ENCODE measurements around the gene ATXN1. TPM values are rescaled to one million over a fixed set of nuclear protein-coding genes. Genes with fewer than 3 reads are reported as not detected.

The ATXN1 gene
- total and polyA plus RNA-seq, 2 of the 13 experiments (the other 11 are each of a cell fraction or from before 2014, with no cell fraction given) = 20.7 to 39.5 TPM

GRCh38 chr6:16681260-16681873 is 79.9 kb downstream of the ATXN1 start (continued):
- TF ChIP-seq, protein P1, sequence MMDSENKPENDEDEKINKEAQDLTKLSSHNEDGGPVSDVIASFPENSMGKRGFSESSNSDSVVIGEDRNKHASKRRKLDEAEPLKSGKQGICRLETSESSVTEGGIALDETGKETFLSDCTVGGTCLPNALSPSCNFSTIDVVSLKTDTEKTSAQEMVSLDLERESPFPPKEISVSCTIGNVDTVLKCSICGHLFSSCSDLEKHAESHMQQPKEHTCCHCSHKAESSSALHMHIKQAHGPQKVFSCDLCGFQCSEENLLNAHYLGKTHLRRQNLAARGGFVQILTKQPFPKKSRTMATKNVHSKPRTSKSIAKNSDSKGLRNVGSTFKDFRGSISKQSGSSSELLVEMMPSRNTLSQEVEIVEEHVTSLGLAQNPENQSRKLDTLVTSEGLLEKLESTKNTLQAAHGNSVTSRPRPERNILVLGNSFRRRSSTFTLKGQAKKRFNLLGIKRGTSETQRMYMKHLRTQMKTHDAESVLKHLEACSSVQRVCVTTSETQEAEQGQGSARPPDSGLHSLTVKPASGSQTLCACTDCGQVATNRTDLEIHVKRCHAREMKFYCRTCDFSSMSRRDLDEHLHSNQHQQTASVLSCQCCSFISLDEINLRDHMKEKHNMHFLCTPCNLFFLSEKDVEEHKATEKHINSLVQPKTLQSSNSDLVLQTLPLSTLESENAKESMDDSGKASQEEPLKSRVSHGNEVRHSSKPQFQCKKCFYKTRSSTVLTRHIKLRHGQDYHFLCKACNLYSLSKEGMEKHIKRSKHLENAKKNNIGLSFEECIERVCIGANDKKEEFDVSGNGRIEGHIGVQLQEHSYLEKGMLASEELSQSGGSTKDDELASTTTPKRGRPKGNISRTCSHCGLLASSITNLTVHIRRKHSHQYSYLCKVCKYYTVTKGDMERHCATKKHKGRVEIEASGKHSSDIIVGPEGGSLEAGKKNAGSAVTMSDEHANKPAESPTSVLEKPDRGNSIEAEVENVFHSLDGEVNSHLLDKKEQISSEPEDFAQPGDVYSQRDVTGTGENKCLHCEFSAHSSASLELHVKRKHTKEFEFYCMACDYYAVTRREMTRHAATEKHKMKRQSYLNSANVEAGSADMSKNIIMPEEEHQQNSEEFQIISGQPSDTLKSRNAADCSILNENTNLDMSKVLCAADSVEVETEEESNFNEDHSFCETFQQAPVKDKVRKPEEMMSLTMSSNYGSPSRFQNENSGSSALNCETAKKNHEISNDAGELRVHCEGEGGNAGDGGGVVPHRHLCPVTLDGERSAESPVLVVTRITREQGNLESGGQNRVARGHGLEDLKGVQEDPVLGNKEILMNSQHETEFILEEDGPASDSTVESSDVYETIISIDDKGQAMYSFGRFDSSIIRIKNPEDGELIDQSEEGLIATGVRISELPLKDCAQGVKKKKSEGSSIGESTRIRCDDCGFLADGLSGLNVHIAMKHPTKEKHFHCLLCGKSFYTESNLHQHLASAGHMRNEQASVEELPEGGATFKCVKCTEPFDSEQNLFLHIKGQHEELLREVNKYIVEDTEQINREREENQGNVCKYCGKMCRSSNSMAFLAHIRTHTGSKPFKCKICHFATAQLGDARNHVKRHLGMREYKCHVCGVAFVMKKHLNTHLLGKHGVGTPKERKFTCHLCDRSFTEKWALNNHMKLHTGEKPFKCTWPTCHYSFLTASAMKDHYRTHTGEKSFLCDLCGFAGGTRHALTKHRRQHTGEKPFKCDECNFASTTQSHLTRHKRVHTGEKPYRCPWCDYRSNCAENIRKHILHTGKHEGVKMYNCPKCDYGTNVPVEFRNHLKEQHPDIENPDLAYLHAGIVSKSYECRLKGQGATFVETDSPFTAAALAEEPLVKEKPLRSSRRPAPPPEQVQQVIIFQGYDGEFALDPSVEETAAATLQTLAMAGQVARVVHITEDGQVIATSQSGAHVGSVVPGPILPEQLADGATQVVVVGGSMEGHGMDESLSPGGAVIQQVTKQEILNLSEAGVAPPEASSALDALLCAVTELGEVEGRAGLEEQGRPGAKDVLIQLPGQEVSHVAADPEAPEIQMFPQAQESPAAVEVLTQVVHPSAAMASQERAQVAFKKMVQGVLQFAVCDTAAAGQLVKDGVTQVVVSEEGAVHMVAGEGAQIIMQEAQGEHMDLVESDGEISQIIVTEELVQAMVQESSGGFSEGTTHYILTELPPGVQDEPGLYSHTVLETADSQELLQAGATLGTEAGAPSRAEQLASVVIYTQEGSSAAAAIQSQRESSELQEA (CRISPR knock-in tag; IDR thresholded peaks at IDR 0.05; ENCODE audit: not compliant biosample characterization) = no peak
- TF ChIP-seq ZFP82 (CRISPR knock-in tag; IDR thresholded peaks at IDR 0.05; ENCODE audit: borderline replicate concordance) = no peak
- TF ChIP-seq ZNF432 (CRISPR knock-in tag; IDR thresholded peaks at IDR 0.05; ENCODE audit: borderline replicate concordance) = no peak
- TF ChIP-seq MYNN (CRISPR knock-in tag; IDR thresholded peaks at IDR 0.05; ENCODE audit: low read depth) = no peak
- TF ChIP-seq, protein P2, sequence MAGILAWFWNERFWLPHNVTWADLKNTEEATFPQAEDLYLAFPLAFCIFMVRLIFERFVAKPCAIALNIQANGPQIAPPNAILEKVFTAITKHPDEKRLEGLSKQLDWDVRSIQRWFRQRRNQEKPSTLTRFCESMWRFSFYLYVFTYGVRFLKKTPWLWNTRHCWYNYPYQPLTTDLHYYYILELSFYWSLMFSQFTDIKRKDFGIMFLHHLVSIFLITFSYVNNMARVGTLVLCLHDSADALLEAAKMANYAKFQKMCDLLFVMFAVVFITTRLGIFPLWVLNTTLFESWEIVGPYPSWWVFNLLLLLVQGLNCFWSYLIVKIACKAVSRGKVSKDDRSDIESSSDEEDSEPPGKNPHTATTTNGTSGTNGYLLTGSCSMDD (CRISPR knock-in tag; IDR thresholded peaks at IDR 0.05) = no peak
- TF ChIP-seq KLF15 (CRISPR knock-in tag; IDR thresholded peaks at IDR 0.05; ENCODE audit: borderline replicate concordance) = no peak
- no peak for TF ChIP-seq ZBTB7B (CRISPR knock-in tag; IDR thresholded peaks at IDR 0.05)
- no peak for TF ChIP-seq ISX (CRISPR knock-in tag; conservative IDR thresholded peaks at IDR 0.05)
- TF ChIP-seq ZNF121 (CRISPR knock-in tag; IDR thresholded peaks at IDR 0.05) = no peak
- TF ChIP-seq, protein P3, sequence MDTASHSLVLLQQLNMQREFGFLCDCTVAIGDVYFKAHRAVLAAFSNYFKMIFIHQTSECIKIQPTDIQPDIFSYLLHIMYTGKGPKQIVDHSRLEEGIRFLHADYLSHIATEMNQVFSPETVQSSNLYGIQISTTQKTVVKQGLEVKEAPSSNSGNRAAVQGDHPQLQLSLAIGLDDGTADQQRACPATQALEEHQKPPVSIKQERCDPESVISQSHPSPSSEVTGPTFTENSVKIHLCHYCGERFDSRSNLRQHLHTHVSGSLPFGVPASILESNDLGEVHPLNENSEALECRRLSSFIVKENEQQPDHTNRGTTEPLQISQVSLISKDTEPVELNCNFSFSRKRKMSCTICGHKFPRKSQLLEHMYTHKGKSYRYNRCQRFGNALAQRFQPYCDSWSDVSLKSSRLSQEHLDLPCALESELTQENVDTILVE (CRISPR knock-in tag; IDR thresholded peaks at IDR 0.05) = no peak
- no peak for TF ChIP-seq ZBTB21 (CRISPR knock-in tag; IDR thresholded peaks at IDR 0.05)
- no peak for TF ChIP-seq ZFP1 (CRISPR knock-in tag; IDR thresholded peaks at IDR 0.05)
- no peak for TF ChIP-seq RNF2 (conservative IDR thresholded peaks at IDR 0.05; ENCODE audit: low read depth)
- TF ChIP-seq ZNF580 (CRISPR knock-in tag; IDR thresholded peaks at IDR 0.05; ENCODE audit: borderline replicate concordance, low read depth) = no peak
- TF ChIP-seq IRX3 (CRISPR knock-in tag; IDR thresholded peaks at IDR 0.05; ENCODE audit: borderline replicate concordance, low read depth) = no peak
- no peak for TF ChIP-seq ZNF251 (CRISPR knock-in tag; IDR thresholded peaks at IDR 0.05)
- TF ChIP-seq DPF2 (CRISPR knock-in tag; IDR thresholded peaks at IDR 0.05; ENCODE audit: borderline replicate concordance, low read depth) = no peak
- no peak for TF ChIP-seq TP53 (CRISPR knock-in tag; conservative IDR thresholded peaks at IDR 0.05)
- no peak for TF ChIP-seq ZNF496 (CRISPR knock-in tag; IDR thresholded peaks at IDR 0.05; ENCODE audit: insufficient replicate concordance)
- TF ChIP-seq TCF7 (IDR thresholded peaks at IDR 0.05; ENCODE audit: low read depth) = peak; percentile 76
- no peak for TF ChIP-seq ZZZ3 (CRISPR knock-in tag; IDR thresholded peaks at IDR 0.05; ENCODE audit: borderline replicate concordance)
